Chondrocyte (in vitro differentiated cells): Measurements from ENCODE around the gene KCTD19. TPM values are rescaled to one million over a fixed set of nuclear protein-coding genes. Genes with fewer than 3 reads are reported as not detected.

Source experiments
- DNase-seq: peaks from one replicate; pipeline ENCODE4 v3.0.0; 2021; ENCODE audit warnings: mixed read lengths, low spot score
- H3K27ac Mint-ChIP-seq: one replicate; pipeline ENCODE4 v1.8.0; 2021; ENCODE audit warnings: mild to moderate bottlenecking, moderate library complexity, mixed read lengths; ENCODE audit not compliant: unreplicated experiment
- H3K27me3 Mint-ChIP-seq: 2 replicates; pipeline ENCODE4 v1.8.0; 2021; ENCODE audit warnings: low read depth, mixed read lengths
- H3K36me3 Mint-ChIP-seq: 2 replicates; pipeline ENCODE4 v1.8.0; 2021; ENCODE audit warnings: low read depth, mixed read lengths
- H3K4me1 Mint-ChIP-seq: 2 replicates; pipeline ENCODE4 v1.8.0; 2021; ENCODE audit warnings: low read depth, mild to moderate bottlenecking, mixed read lengths
- H3K4me3 Mint-ChIP-seq: one replicate; pipeline ENCODE4 v1.8.0; 2021; ENCODE audit warnings: mild to moderate bottlenecking, moderate library complexity, mixed read lengths; ENCODE audit not compliant: unreplicated experiment
- H3K9me3 Mint-ChIP-seq: 2 replicates; pipeline ENCODE4 v1.8.0; 2021; ENCODE audit warnings: low read depth, mixed read lengths
- total RNA-seq: library from RNA; stranded (reverse); gene quantifications from 3 replicates; pipeline ENCODE4 v1.2.1, GENCODE V29; 2021
- TF ChIP-seq, protein P1 (sequence below): fragments of 200-600 bp; sonication (generic); IDR thresholded peaks from 2 replicates; pipeline ENCODE4 v1.5.0; 2021; ENCODE audit warnings: antibody characterized with exemption, mild to moderate bottlenecking, moderate library complexity

The KCTD19 gene
- total RNA-seq, 1 donor from 2014 or later: not detected

DNA sequence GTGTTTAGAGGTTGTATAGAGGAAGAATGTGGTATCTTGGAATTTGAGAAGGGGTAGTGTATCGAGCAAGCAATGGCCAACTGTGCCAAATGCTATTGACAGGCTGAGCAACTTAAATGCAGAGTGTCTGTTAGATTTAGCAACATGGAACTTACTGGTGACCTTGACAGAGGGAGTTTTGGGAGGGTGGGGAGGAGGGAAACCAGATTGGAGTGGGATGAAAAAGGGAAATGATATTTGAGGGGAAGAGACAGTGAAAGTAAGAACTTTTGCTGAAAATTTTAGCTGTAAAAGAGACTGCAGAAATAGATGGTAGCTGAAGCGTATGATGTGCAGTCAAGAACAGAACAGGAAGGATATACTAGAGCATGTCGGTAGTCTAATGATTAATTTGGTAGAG lies 1.2 kb upstream of the KCTD19 start:
- Mint-ChIP-seq H3K9me3 (no peaks in the 10 kb centered on the region), H3K27ac (no peak overlapping the region), H3K36me3 (no peaks in the 10 kb centered on the region), H3K4me3 (no peak overlapping the region), H3K27me3 (peaks cover 25% of the 10 kb centered on the region), H3K4me1 (peaks cover 9% of the 10 kb centered on the region)
- TF ChIP-seq, protein P1, sequence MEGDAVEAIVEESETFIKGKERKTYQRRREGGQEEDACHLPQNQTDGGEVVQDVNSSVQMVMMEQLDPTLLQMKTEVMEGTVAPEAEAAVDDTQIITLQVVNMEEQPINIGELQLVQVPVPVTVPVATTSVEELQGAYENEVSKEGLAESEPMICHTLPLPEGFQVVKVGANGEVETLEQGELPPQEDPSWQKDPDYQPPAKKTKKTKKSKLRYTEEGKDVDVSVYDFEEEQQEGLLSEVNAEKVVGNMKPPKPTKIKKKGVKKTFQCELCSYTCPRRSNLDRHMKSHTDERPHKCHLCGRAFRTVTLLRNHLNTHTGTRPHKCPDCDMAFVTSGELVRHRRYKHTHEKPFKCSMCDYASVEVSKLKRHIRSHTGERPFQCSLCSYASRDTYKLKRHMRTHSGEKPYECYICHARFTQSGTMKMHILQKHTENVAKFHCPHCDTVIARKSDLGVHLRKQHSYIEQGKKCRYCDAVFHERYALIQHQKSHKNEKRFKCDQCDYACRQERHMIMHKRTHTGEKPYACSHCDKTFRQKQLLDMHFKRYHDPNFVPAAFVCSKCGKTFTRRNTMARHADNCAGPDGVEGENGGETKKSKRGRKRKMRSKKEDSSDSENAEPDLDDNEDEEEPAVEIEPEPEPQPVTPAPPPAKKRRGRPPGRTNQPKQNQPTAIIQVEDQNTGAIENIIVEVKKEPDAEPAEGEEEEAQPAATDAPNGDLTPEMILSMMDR: no peak
- no peak for DNase-seq

DNA sequence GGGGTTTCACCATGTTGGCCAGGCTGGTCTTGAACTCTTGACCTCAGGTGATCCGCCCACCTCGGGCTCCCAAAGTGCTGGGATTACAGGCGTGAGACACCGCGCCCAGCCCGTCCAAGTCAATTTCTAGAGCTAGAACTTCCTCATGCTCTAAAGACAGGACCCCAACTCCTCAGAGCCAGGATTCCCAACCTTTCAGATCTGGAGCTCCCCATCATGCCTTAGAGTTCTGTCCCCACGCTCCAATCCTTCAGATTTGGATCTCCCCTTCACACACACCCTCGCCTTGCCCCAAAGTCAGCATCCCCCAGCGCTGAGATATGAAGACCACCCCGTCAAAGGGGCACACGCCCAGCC lies 448 bp downstream of the KCTD19 start:
- Mint-ChIP-seq H3K27ac (peak overlapping the region; percentile 22), H3K4me1 (peaks cover 9% of the 10 kb centered on the region), H3K36me3 (no peaks in the 10 kb centered on the region), H3K27me3 (peaks cover 26% of the 10 kb centered on the region), H3K4me3 (peak overlapping the region; percentile 72), H3K9me3 (no peaks in the 10 kb centered on the region)
- DNase-seq: no peak
- TF ChIP-seq, protein P1: no peak

DNA sequence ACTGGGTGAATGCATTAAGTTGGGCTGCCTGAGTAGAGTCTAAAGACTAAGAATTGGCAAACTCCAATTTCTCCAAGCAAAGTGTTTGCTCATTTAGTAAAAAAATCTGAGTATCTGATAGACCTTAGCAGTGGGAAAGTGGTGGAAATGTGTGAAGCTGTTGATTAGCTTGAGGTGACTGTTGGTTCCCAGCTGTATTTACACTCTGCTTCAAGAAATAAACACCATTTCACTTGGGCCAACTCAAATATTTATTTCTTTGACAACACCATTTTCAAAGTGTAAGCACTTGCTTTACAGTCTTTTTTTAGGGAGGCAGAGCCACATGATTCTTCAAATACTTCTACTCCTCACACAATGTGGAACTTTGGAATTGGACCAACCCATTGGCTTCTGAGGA lies 8.7 kb downstream of the KCTD19 start:
- no peak overlapping the region for H3K4me3 Mint-ChIP-seq
- TF ChIP-seq, protein P1: no peak
- H3K36me3 Mint-ChIP-seq: no peaks in the 10 kb centered on the region
- no peaks in the 10 kb centered on the region for H3K9me3 Mint-ChIP-seq
- peaks cover 9% of the 10 kb centered on the region for H3K27me3 Mint-ChIP-seq
- H3K27ac Mint-ChIP-seq: no peak overlapping the region
- H3K4me1 Mint-ChIP-seq: peaks cover 8% of the 10 kb centered on the region
- no peak for DNase-seq

DNA sequence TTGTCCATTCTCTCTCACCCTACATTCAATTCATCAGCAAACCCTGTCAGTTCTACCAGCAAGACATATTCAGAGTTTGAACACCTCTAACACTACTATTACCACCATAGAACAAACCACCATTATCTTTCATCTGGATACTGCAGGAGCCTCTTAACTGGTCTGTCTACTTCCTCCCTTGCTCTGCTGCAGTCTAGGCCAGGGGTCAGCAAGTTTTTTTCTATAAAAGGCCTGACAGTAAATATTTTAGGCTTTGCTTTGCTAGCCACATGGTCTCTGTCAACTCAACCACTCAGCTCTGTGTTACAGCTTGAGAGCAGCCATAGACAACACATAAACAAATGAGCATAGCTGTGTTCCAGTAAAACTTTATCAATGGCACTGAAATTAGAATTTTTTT lies 13.8 kb downstream of the KCTD19 start:
- no peak overlapping the region for H3K4me3 Mint-ChIP-seq
- H3K36me3 Mint-ChIP-seq: no peaks in the 10 kb centered on the region
- no peaks in the 10 kb centered on the region for H3K27me3 Mint-ChIP-seq
- peak overlapping the region; percentile 93 for H3K27ac Mint-ChIP-seq
- DNase-seq: no peak
- H3K4me1 Mint-ChIP-seq: peaks cover 20% of the 10 kb centered on the region
- no peaks in the 10 kb centered on the region for H3K9me3 Mint-ChIP-seq
- TF ChIP-seq, protein P1: no peak

DNA sequence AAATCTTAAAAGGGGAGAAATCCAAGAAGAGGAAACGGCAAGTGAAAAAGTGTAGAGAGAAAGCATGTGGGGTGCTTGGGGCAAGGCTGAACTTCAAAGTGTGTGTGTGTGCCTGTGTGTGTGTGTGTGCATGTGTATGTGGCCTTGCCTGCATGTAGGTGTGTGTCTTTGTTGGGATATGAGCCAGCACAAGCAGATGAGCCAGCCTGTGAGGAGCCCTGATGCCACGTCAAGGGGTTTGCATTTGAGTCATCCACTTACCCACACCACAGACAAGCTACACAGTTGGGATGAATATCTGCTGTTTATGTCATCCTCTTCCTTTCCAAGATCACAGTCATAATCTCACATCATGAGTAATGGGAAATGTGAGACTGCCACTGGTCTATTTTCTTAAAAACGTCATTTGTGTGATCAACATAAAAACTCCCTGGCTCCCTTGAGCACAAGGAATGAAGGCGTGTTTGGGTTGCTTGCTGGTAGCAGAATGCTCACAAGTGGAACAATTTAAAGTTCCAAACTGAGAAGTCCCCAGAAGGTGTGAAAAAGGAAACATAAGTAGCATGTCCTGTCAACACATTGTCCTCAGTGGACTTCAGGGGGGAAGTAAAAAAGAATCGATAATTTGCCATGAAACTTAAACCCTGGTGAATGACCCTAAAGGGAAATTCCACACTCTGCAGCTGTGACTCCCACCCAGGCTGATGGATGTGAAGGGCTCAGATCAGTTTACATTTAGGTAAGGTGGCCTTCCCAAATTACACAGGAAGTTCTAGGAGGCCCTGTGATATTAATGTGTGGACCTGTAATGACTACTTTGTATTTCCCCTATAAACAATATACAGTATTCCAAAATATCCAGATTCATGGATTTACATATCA lies 14.7 kb downstream of the KCTD19 start:
- no peaks in the 10 kb centered on the region for H3K27me3 Mint-ChIP-seq
- peaks cover 20% of the 10 kb centered on the region for H3K4me1 Mint-ChIP-seq
- no peaks in the 10 kb centered on the region for H3K9me3 Mint-ChIP-seq
- TF ChIP-seq, protein P1: no peak
- H3K27ac Mint-ChIP-seq: peak overlapping the region; percentile 93
- DNase-seq: no peak
- no peaks in the 10 kb centered on the region for H3K36me3 Mint-ChIP-seq
- no peak overlapping the region for H3K4me3 Mint-ChIP-seq
